GM19351 (cell line): ENCODE data around the gene CDK10.
A peak's percentile ranks its signal among the peaks of the same experiment; 100 is the strongest.

Experiments used
- ATAC-seq: cut with Tn5 transposase; IDR thresholded peaks from one replicate; pipeline ENCODE4 v1.9.1; 2021; ENCODE audit warnings: mild to moderate bottlenecking, moderate library complexity; ENCODE audit not compliant: unreplicated experiment

CDK10 gene

DNA sequence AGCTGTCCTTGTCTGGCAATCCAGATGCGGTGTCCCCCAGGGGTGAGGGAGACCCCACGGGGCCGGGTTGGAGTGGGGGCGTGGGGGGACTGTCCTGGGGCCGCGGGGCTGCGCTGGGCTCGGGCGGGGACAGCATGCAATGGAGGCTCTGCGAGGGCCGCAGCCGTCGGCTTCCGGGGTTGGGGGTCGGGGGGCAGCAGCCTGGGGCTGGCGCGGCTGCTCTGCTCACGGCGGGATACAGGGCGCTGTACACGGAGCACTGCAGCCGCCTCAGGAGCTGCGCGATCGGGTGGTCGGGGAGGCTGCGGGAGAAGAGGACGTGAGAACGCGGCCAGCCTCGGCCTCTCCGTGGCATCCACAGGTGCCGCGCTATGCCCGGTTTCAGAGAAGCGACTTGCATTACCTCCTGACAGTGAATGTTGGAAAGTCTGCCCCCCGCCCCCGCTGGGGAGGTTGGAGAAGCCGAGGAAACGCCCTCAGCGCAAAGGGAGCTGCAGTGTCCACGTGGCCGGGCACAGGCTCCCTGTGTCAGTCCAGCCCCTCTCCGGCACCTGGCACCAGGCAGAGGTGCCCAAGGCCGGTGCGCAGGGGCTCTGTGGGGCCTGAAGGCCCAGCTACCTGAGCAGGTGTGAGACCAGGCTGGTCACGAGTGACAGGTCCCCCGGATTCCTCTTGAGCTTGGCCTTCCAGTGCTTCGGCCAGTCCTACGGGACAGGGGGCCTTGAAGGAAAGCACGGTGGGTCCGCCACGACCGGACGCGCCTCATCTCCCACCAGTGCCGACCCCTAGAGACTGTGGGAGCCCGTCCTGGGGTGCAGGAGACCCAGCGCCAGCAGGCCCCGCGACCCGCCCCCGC is 24.4 kb downstream of the CDK10 start:
- no peak for ATAC-seq

DNA sequence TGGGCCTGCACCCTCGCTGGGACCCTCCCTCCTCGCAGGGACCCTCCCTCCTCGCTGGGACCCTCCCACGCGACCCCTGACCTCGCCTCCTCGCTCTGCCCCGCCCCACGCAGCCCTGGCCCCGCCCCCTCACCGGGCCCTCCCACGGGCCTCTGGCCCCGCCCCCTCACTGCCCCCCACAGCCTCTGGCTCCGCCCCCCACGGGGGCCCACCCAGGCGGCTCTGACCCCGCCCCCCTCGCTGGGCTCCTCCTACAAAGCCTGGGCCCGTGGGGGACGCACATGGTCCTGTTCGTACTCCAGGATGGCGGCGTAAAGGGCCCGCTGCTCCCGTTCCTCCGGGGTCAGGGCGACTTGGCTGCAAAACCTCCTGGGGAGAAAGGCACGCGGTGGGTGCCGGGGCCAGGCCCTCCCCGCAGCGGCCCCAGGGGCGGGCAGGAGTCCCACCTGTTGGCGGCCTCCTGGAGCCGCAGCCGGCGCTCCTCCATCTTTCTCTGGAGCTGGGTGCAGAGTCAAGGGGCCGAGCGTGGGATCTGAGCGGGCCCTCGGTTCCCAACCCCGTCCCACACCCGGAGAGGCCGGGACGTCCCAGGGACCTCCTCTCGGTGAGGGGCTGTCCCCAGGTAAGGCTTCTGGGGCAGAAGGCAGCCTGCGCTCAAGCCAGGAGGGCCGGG is 25.2 kb downstream of the CDK10 start:
- ATAC-seq: peak; percentile 75

GRCh38 chr16:89712274-89712781 is 25.8 kb downstream of the CDK10 start:
- ATAC-seq: no peak

- no peak for ATAC-seq
These were observed 30.0 kb downstream of the CDK10 start for GRCh38 chr16:89716493-89716892.

DNA sequence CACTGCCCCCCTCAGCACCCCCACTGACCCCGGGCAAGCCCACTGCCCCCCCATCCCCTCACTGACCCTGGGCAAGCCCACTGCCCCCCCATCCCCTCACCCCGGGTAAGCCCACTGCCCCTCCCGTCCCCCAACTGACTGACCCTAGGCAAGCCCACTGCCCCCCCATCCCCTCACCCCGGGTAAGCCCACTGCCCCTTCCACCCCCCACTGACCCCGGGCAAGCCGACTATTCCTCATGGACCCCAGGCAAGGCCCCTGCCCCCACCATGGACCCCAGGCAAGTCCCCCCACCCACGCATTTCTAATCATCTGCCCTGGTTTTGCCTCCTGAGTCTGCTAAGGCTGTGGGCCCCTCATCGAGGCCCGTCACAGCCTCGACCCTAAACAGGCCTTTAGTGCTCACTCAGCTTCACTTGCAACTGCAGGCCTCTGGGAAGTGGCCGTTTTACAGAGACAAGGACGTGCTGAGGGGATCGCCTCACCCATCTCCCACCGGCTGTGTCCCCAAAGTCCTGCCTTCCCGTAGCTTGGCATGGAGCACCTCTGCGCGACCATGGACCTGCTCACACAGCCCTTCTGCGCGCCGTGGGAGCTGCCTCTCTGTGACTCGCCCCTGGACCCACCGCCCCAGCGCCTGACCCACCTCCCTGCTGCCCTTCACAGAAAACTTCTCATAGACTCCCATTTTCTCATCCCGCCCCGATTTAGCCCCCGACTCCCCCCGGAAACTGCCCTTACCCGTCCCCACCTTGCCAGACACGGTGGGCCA is 30.6 kb downstream of the CDK10 start:
- ATAC-seq: no peak

GRCh38 chr16:89717688-89718505 is 31.4 kb downstream of the CDK10 start:
- no peak for ATAC-seq

- ATAC-seq: peak; percentile 7
These were observed 34.0 kb downstream of the CDK10 start for GRCh38 chr16:89720551-89720812.

- peak; percentile 53 for ATAC-seq
These were observed 34.5 kb downstream of the CDK10 start, which contains the start of the genes VPS9D1 and ZNF276 for GRCh38 chr16:89720813-89721545. Gene VPS9D1 (minus strand): TSS chr16:89720898. CDS start chr16:89720861, 37 bp downstream. Gene ZNF276 (plus strand): TSS chr16:89721537. CDS start chr16:89721641, 104 bp downstream.

- peak; percentile 25 for ATAC-seq
These were observed 35.3 kb downstream of the CDK10 start for GRCh38 chr16:89721546-89722391.

- peak; percentile 4 for ATAC-seq
These were observed 36.1 kb downstream of the CDK10 start for GRCh38 chr16:89722392-89723278.

DNA sequence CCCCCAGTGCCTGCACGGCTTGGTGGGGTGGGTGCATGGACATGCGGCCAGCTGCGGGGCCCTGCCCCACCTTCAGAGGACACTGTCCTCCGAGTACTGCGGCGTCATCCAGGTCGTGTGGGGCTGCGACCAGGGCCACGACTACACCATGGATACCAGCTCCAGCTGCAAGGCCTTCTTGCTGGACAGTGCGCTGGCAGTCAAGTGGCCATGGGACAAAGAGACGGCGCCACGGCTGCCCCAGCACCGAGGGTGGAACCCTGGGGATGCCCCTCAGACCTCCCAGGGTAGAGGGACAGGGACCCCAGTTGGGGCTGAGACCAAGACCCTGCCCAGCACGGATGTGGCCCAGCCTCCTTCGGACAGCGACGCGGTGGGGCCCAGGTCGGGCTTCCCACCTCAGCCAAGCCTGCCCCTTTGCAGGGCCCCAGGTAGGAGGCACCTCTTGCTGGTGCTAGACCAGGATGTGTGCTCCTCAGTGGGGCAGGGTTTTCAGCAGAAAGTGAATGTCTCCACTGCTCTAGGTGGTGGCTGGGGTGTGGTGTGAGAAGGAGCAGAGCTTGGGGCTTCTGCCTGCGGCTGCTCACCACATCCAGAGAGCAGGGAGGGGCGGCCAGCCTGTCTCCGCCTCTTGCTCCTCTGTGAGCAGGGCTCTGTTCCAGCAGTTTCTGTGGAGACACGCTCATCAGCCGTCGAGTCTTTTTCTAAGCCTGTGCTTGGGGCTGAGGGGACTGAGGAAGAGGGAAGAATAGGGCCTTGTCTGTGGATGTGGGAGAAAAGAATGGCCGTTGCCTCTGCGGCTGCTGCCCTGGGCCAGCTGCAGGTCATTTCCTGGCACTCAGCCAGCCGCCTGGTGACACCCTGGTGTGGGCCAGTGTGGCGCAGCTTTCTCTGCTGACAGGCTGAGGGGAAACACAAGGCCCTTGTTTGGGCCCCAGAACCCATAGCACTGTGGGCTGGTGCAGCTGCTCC is 37.1 kb downstream of the CDK10 start:
- no peak for ATAC-seq

DNA sequence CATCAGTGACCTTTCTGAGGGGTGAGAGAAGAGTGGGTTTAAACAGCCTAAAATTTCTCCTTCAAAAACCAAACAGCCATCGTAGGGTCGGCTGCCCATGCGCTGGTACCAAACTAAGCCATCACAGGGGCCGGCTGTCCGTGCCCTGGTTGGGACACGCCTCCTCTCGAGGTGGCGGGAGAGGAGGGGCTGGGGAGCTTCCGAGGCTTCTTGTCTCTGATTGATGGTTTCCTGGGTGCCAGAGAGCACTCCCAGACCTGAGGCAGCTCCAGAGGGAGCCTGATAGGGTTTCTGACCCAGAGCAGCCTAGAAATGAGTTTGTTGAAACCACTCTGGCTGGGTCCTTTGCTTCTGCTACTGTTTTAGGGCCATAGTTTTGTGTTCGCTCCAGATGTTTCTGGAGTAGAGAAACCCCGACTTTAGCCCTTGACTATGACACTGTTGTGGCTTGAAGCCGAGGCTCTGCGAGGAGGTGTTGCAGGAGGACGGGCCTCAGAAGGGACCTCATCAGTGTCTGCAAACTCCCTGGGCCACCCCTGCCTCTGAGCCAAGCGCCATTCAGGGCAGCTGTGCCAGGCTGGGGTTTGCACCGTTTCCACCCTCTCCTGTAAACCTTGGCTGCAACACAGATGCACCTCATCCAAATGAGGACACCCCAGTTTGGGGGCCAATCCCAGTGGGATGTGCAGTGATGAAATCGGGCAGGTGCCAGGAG is 41.1 kb downstream of the CDK10 start:
- ATAC-seq: no peak

DNA sequence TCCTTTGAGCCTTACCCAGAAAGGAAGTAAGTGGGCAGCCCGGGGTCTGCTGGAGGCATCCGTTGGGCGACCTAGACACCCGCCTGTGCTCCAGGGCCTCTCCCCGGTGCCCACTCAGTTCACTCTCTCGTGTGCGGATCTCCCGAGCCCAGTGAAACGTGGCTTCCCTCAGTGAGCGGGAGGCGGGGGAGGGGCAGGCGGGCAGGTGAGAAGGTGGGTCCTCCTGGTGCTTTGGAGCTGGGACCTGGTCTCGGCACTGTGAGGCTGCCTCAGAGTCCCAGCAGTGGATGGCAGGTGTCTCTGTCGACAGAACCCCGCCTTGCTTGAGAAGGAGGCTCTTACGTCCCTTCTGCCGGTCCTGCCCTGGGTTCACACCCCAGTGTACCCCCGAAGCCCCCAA is 42.8 kb downstream of the CDK10 start:
- ATAC-seq: no peak

DNA sequence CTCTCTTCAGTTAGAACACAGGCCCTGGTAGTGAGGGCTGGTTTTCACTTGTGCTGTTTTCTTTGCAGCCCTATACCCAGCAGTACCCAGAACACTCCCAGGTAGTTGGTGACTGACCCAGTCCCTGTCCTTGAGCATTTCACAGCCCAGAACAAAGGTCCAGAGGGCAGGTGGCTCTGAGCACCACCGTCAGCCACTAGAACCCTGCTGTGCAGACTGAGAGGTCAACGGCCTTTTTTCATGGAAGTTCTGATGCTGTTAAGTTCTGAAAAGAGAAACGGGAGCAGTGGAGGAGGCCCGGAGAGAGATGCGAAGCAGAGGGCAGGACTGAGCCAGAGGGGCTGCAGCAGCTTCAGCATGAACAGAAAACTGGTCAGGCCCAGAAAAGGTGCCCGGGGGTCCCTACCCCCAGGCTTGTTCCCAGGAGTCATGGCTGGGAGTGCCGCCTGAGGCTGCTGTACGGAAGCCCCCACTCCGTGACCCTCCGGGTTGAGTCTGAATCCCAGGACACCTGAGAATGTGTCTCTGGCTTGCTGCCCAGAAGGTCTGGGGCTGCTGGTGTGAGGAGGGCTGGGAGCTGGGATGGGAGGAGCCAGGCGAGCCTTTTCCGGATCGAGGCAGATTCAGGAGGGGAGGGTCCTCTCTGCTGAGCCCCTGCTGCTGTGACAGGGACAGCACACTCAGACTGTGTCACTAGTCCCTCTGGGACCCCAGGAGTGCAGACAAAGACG is 43.5 kb downstream of the CDK10 start:
- no peak for ATAC-seq

DNA sequence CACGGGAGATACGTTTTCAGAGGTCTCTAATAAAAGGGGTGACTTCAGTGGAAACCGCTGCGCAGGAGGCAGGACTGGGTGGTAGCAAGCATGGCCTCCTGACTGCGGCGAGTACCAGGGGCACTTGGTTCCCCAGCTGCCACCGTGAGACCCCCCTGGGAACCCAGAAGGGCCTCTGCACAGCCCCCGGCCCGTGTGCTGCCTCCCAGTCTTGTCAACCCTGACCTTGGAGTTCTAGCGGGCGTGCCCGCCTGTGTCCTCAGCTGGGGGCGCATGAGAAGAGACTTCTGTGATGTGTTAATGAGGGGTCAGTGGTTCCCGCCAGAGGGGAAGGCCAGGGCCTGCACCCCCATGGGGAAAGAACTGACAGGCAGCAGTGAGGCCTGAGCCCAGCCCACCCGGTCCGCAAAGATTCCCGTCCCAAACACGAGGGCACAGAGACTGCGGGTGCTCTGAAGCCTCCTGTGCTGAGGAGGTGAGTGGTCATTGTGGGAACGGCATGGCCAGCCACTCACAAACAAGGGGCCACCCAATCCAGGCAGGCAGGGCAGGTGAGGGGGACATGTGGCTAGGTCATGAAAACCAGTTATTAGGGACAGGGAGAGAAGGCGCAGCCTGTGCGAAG is 44.2 kb downstream of the CDK10 start:
- ATAC-seq: no peak
